ENCODE data around the gene XRCC4.
"Not testable (repeated sequence)": the region's sequence is repeated elsewhere in the genome, so short reads cannot be mapped to it uniquely, and the experiment has no call there.

XRCC4 gene

GRCh38 chr5:83249156-83249555, 171.8 kb downstream of the XRCC4 start:
- H4K20me1 ChIP-seq: no peaks in the 10 kb centered on the region
- no peak overlapping the region for H3K4me2 ChIP-seq
- no peaks in the 10 kb centered on the region for H3K9me3 ChIP-seq
- no peaks in the 10 kb centered on the region for H3K4me1 ChIP-seq
- H3K36me3 ChIP-seq: no peaks in the 10 kb centered on the region
- no peak overlapping the region for H3K9ac ChIP-seq
- no peak overlapping the region for H3K4me3 ChIP-seq
- no peak overlapping the region for H3K27ac ChIP-seq
- H3K27me3 ChIP-seq: no peaks in the 10 kb centered on the region
- TF ChIP-seq Cebpa-rat (IDR thresholded peaks at IDR 0.05): no peak

GRCh38 chr5:83251849-83252248, 174.5 kb downstream of the XRCC4 start:
- Histone ChIP-seq H3K27ac (no peak overlapping the region), H3K9me3 (no peaks in the 10 kb centered on the region), H3K4me3 (no peak overlapping the region), H3K36me3 (no peaks in the 10 kb centered on the region), H3K9ac (no peak overlapping the region), H3K4me1 (no peaks in the 10 kb centered on the region), H3K27me3 (no peaks in the 10 kb centered on the region), H3K4me2 (no peak overlapping the region), H4K20me1 (no peaks in the 10 kb centered on the region)
- no peak for TF ChIP-seq Cebpa-rat (IDR thresholded peaks at IDR 0.05)

GRCh38 chr5:83253720-83254119, 176.4 kb downstream of the XRCC4 start:
- H3K4me3 ChIP-seq: no peak overlapping the region
- H3K9ac ChIP-seq: no peak overlapping the region
- H3K4me2 ChIP-seq: no peak overlapping the region
- TF ChIP-seq Cebpa-rat (IDR thresholded peaks at IDR 0.05): no peak
- H3K36me3 ChIP-seq: no peaks in the 10 kb centered on the region
- H3K27me3 ChIP-seq: no peaks in the 10 kb centered on the region
- H3K9me3 ChIP-seq: no peaks in the 10 kb centered on the region
- H4K20me1 ChIP-seq: no peaks in the 10 kb centered on the region
- no peak overlapping the region for H3K27ac ChIP-seq
- no peaks in the 10 kb centered on the region for H3K4me1 ChIP-seq

- H3K4me2 ChIP-seq: no peak overlapping the region
- no peak for TF ChIP-seq Cebpa-rat (IDR thresholded peaks at IDR 0.05)
These were observed 177.9 kb downstream of the XRCC4 start for GRCh38 chr5:83255268-83255667.

GRCh38 chr5:83256091-83256780, 178.9 kb downstream of the XRCC4 start:
- Histone ChIP-seq H3K4me2 (no peak overlapping the region), H3K4me3 (no peak overlapping the region), H3K9me3 (no peaks in the 10 kb centered on the region), H3K27me3 (no peaks in the 10 kb centered on the region), H3K36me3 (no peaks in the 10 kb centered on the region), H3K27ac (no peak overlapping the region), H3K4me1 (no peaks in the 10 kb centered on the region), H4K20me1 (no peaks in the 10 kb centered on the region), H3K9ac (no peak overlapping the region)
- TF ChIP-seq Cebpa-rat (IDR thresholded peaks at IDR 0.05): no peak

More at GRCh38 chr5:83255268-83255667, 177.9 kb downstream of the XRCC4 start:
- Histone ChIP-seq H3K4me1 (no peaks in the 10 kb centered on the region), H3K4me3 (no peak overlapping the region), H3K27me3 (no peaks in the 10 kb centered on the region), H3K36me3 (no peaks in the 10 kb centered on the region), H3K27ac (no peak overlapping the region), H4K20me1 (no peaks in the 10 kb centered on the region), H3K9ac (no peak overlapping the region), H3K9me3 (no peaks in the 10 kb centered on the region)

GRCh38 chr5:83257684-83258083, 180.3 kb downstream of the XRCC4 start:
- not testable (repeated sequence) for H3K27me3 ChIP-seq

GRCh38 chr5:83265318-83265717, 188.0 kb downstream of the XRCC4 start:
- no peaks in the 10 kb centered on the region for H4K20me1 ChIP-seq
- no peak overlapping the region for H3K27ac ChIP-seq
- H3K4me3 ChIP-seq: no peak overlapping the region
- H3K4me1 ChIP-seq: no peaks in the 10 kb centered on the region
- H3K4me2 ChIP-seq: no peak overlapping the region
- TF ChIP-seq Cebpa-rat (IDR thresholded peaks at IDR 0.05): no peak
- no peaks in the 10 kb centered on the region for H3K27me3 ChIP-seq
- no peaks in the 10 kb centered on the region for H3K9me3 ChIP-seq
- no peaks in the 10 kb centered on the region for H3K36me3 ChIP-seq
- no peak overlapping the region for H3K9ac ChIP-seq

More at GRCh38 chr5:83257684-83258083, 180.3 kb downstream of the XRCC4 start:
- not testable (repeated sequence) for H3K27ac ChIP-seq, H3K9ac ChIP-seq, H3K36me3 ChIP-seq, H3K4me3 ChIP-seq, H3K4me2 ChIP-seq, H3K9me3 ChIP-seq, H4K20me1 ChIP-seq, H3K4me1 ChIP-seq

GRCh38 chr5:83270311-83270710, 193.0 kb downstream of the XRCC4 start:
- no peak for TF ChIP-seq Cebpa-rat (IDR thresholded peaks at IDR 0.05)
- Histone ChIP-seq H3K27ac (no peak overlapping the region), H3K36me3 (no peaks in the 10 kb centered on the region), H3K4me3 (no peak overlapping the region), H4K20me1 (no peaks in the 10 kb centered on the region), H3K9me3 (peaks cover 4% of the 10 kb centered on the region; the same call in 1 of the 2 replicates), H3K27me3 (no peaks in the 10 kb centered on the region), H3K4me1 (no peaks in the 10 kb centered on the region), H3K4me2 (no peak overlapping the region), H3K9ac (no peak overlapping the region)

- Histone ChIP-seq H3K9ac (no peak overlapping the region), H3K4me1 (no peaks in the 10 kb centered on the region), H3K27me3 (no peaks in the 10 kb centered on the region), H3K36me3 (no peaks in the 10 kb centered on the region), H3K4me3 (no peak overlapping the region), H3K27ac (no peak overlapping the region), H4K20me1 (no peaks in the 10 kb centered on the region), H3K4me2 (no peak overlapping the region), H3K9me3 (peaks cover 4% of the 10 kb centered on the region; the same call in 1 of the 2 replicates)
- no peak for TF ChIP-seq Cebpa-rat (IDR thresholded peaks at IDR 0.05)
These were observed 199.8 kb downstream of the XRCC4 start for GRCh38 chr5:83277154-83277553.

- H3K27me3 ChIP-seq: no peaks in the 10 kb centered on the region
- H3K36me3 ChIP-seq: no peaks in the 10 kb centered on the region
- no peak for TF ChIP-seq Cebpa-rat (IDR thresholded peaks at IDR 0.05)
- no peaks in the 10 kb centered on the region for H3K4me1 ChIP-seq
- no peaks in the 10 kb centered on the region for H4K20me1 ChIP-seq
- peaks cover 4% of the 10 kb centered on the region; the same call in 1 of the 2 replicates for H3K9me3 ChIP-seq
- H3K27ac ChIP-seq: no peak overlapping the region
- no peak overlapping the region for H3K4me3 ChIP-seq
- no peak overlapping the region for H3K9ac ChIP-seq
- H3K4me2 ChIP-seq: no peak overlapping the region
These were observed 200.6 kb downstream of the XRCC4 start for GRCh38 chr5:83277953-83278352.

- H3K27ac ChIP-seq: no peak overlapping the region
- H3K36me3 ChIP-seq: no peaks in the 10 kb centered on the region
- H3K4me2 ChIP-seq: no peak overlapping the region
- no peaks in the 10 kb centered on the region for H3K4me1 ChIP-seq
- no peak overlapping the region for H3K9ac ChIP-seq
- H3K27me3 ChIP-seq: no peaks in the 10 kb centered on the region
- H3K4me3 ChIP-seq: no peak overlapping the region
- H4K20me1 ChIP-seq: no peaks in the 10 kb centered on the region
- H3K9me3 ChIP-seq: no peaks in the 10 kb centered on the region
- TF ChIP-seq Cebpa-rat (IDR thresholded peaks at IDR 0.05): no peak
These were observed 203.8 kb downstream of the XRCC4 start for GRCh38 chr5:83281176-83281575.
